ENCODE measurements around the gene DEAF1.

DEAF1 gene

DNA sequence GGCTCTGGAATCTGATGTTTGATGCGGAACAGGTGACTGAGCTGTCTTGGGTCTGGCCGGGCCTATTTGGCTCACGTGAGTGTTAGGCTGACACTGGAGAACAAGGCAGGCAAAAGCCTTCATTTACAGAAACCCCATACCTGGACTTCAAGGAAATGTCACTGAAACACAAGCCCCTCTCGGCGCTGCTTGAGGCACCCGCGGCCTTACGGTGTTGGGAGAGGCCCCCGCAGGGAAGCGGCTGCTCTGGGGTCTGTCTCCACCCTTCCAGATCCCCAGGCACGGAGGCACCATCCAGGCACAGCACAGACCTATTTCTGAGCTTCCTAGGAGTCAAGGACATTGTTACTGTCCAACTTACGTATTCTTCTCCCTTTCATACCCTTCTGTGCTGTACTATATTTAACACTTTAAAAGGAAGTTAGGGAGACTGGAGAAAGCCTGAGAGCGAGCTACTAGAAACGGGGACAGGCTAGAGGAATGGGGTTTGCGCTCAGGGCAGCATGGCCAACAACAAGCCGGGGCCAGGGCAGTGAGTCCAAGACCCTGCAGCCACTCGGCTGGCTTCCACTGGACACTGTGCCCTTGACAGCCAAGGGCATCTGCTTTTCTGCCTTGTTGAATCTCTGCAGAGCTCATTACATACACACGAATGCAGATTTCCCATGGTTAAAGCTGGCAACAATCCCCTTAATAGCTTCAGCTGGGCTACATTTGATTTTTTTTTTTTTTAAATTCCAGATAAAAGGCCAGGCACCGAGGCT, 34.2 kb downstream of the DEAF1 start:
- ChIA-PET CTCF (interaction anchor here (0.7 to 2.9 kb wide), 5 partner anchors 10 to 138 kb away, joined by 3 to 22 read pairs (median 4); no protein-coding TSS in a partner anchor), POLR2A (no interaction called here)
- TF ChIP-seq, protein P1, sequence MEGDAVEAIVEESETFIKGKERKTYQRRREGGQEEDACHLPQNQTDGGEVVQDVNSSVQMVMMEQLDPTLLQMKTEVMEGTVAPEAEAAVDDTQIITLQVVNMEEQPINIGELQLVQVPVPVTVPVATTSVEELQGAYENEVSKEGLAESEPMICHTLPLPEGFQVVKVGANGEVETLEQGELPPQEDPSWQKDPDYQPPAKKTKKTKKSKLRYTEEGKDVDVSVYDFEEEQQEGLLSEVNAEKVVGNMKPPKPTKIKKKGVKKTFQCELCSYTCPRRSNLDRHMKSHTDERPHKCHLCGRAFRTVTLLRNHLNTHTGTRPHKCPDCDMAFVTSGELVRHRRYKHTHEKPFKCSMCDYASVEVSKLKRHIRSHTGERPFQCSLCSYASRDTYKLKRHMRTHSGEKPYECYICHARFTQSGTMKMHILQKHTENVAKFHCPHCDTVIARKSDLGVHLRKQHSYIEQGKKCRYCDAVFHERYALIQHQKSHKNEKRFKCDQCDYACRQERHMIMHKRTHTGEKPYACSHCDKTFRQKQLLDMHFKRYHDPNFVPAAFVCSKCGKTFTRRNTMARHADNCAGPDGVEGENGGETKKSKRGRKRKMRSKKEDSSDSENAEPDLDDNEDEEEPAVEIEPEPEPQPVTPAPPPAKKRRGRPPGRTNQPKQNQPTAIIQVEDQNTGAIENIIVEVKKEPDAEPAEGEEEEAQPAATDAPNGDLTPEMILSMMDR (IDR thresholded peaks at IDR 0.05; ENCODE audit: insufficient read depth, low read length, missing control alignments): no peak
- no peak overlapping the region for H3K4me3 ChIP-seq (ENCODE audit: low read depth, low read length)
- DNase-seq (ENCODE audit: low read depth, low spot score): no peak

DNA sequence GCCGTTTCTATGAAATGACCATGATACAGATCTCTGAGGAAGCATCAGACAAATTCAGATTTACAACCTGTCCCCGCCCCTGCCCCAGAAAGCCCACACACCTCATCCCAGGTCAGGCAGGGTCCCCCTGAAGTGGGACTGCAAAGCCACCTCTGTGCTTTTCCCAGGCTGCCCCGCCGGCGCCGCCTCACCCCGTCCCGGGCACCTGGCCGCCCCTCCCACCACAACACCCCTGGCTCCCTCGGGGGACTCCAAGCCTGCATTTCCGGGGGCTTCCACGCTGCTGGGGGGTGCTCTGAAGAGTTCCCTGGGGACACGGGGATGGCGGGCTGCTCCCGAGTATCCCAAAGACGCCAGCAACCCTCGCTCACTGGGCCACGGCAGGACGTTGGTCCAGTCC, 34.7 kb downstream of the DEAF1 start:
- POLR2A ChIA-PET: no interaction called here
- no peak for DNase-seq (ENCODE audit: low read depth, low spot score)
- no peak overlapping the region for H3K4me3 ChIP-seq (ENCODE audit: low read depth, low read length)
- TF ChIP-seq, protein P1 (IDR thresholded peaks at IDR 0.05; ENCODE audit: insufficient read depth, low read length, missing control alignments): no peak
- CTCF ChIA-PET: interaction anchor here (1.7 to 2.9 kb wide), 2 partner anchors 63 to 69 kb away, joined by 4 to 22 read pairs; no protein-coding TSS in a partner anchor

DNA sequence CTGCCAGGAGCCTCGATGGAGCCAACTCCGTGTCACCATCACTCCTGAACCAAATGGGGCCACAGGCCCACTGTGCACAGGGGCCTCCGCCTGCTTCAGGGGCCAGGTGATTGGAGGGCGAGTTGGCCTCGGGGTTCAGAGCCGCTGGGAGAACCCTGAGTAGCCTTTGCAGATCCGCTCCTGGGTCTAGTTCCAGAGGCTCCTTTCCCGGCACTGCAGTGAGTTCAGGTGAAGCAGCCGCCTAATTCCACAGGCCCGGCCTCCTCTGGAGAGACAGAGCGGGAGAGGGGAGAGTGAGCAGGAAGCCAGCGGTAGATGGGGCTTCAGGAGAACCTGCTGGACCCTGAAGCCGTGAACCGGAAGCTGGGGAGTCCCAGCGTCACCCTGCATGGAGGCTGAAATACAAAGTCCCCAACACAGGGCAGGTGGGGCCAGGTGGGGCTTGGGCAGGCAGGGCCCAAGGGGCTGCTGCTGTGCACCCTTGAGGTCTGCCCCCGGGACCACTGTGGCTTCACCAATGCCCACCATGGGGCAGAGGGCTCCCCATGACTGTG, 35.4 kb downstream of the DEAF1 start:
- CTCF ChIA-PET: interaction anchor here (1.7 kb wide), 1 partner anchor 69 kb away, joined by 4 read pairs; no protein-coding TSS in a partner anchor

DNA sequence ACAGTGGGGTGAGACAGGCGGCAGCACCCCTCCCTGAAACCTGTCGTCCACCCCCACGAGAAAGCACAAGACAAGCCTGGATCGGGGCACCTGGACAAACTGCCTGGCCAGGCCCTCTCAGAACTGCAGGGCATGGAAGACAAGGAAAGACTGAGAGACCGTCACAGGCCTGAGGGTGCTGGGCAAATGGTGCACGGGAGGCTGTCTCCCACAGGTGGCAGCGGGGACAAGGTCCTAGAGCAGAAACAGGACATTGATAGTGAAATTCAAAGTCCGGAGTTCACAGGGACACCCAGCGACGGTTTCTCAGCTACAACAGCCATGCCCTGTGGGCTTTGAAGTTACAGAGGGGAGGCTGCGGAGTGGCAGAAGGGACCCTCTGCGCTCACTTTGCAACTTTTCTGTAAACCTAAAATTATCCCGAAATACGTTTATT, 37.3 kb downstream of the DEAF1 start:
- ChIA-PET CTCF (interaction anchor here (1.1 kb wide), 1 partner anchor 66 kb away, joined by 3 read pairs; no protein-coding TSS in a partner anchor), POLR2A (no interaction called here)
- TF ChIP-seq, protein P1 (IDR thresholded peaks at IDR 0.05; ENCODE audit: insufficient read depth, low read length, missing control alignments): no peak
- H3K4me3 ChIP-seq (ENCODE audit: low read depth, low read length): no peak overlapping the region
- no peak for DNase-seq (ENCODE audit: low read depth, low spot score)

More for the DNA sequence above, 35.4 kb downstream of the DEAF1 start:
- H3K4me3 ChIP-seq (ENCODE audit: low read depth, low read length): no peak overlapping the region
- TF ChIP-seq, protein P1 (IDR thresholded peaks at IDR 0.05; ENCODE audit: insufficient read depth, low read length, missing control alignments): no peak
- DNase-seq (ENCODE audit: low read depth, low spot score): no peak
- POLR2A ChIA-PET: no interaction called here

DNA sequence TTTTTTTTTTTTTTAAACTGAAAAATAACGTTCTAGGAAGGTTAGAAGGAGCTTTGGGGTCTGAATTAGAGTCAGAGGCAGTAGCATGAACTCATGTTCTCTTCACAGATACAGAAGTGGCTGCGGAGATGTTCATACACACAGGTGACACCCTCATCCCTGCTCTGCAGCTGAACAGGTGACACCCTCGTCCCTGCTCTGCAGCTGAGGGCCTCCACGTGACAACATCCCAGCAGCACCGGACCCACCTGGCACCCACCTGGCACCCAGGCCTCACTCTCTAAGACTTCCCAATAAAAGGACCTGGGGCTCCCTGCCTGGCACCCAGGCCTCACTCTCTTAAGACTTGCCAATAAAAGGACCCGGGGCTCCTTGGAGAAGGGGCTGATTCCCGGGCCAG, 38.2 kb downstream of the DEAF1 start:
- ChIA-PET POLR2A (no interaction called here), CTCF (interaction anchor here (0.6 to 2.6 kb wide), 3 partner anchors 10 to 139 kb away, joined by 3 to 7 read pairs (median 4); no protein-coding TSS in a partner anchor)
- DNase-seq (ENCODE audit: low read depth, low spot score): no peak
- TF ChIP-seq, protein P1 (IDR thresholded peaks at IDR 0.05; ENCODE audit: insufficient read depth, low read length, missing control alignments): no peak
- H3K4me3 ChIP-seq (ENCODE audit: low read depth, low read length): no peak overlapping the region

DNA sequence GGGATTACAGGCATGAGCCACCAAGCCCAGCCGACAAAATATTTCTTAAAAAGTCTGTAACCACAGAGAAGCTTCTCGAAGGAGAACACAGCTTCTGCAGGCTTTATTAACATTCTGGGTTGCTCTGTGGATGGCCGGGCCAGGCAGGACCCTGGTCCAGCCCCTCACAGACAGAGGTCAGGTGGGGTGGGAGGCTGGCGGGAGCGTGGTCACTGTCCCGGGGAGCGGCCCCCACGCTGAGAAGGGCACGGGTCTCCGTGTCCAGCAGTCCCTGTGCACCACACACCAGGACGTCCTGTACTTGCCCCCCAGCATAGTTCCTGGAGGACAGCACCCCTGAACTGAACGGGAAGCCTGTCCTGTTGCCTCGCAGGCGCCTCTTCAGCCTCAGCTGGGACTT, 38.6 kb downstream of the DEAF1 start:
- ChIA-PET CTCF (interaction anchor here (0.6 to 2.6 kb wide), 3 partner anchors 10 to 138 kb away, joined by 3 to 7 read pairs (median 4); no protein-coding TSS in a partner anchor), POLR2A (no interaction called here)

More for the DNA sequence above, 38.6 kb downstream of the DEAF1 start:
- no peak overlapping the region for H3K4me3 ChIP-seq (ENCODE audit: low read depth, low read length)
- no peak for DNase-seq (ENCODE audit: low read depth, low spot score)
- TF ChIP-seq, protein P1 (IDR thresholded peaks at IDR 0.05; ENCODE audit: insufficient read depth, low read length, missing control alignments): no peak
